Gastroesophageal sphincter (tissue), 4 donors: ENCODE measurements around the gene CST7. TPM values are rescaled to one million over a fixed set of nuclear protein-coding genes. Genes with fewer than 3 reads are reported as not detected.

Source experiments
- ATAC-seq: fragments of 150-250 bp; one replicate; pipeline ENCODE4 v1.9.1; 2016; ENCODE audit warnings: mild to moderate bottlenecking, moderate library complexity
- H3K27ac ChIP-seq, 4 donors: fragments of 200-600 bp; sonication (generic) in 3 of 4; 1 replicate in 3 of 4; 2 replicates in 1 of 4; pipeline ENCODE4 v1.5.1; 2016 to 2019
- H3K27me3 ChIP-seq: fragments of 200-600 bp; sonication (generic); one replicate; pipeline ENCODE4 v1.5.1; 2019
- H3K36me3 ChIP-seq, 2 donors: fragments of 200-600 bp; sonication (generic); one replicate each; pipeline ENCODE4 v1.5.1; 2019; ENCODE audit warnings: control low read depth in 1 of 2
- H3K4me1 ChIP-seq, 3 donors: fragments of 200-600 bp; sonication (generic); 1 replicate in 2 of 3; 2 replicates in 1 of 3; pipeline ENCODE4 v1.5.1; 2016 to 2019; ENCODE audit warnings: control low read depth in 2 of 3
- H3K4me3 ChIP-seq, 2 donors: fragments of 200-600 bp; sonication (generic); one replicate each; pipeline ENCODE4 v1.5.1; 2019; ENCODE audit warnings: mild to moderate bottlenecking in 1 of 2, moderate library complexity in 1 of 2
- H3K9me3 ChIP-seq, 3 donors: fragments of 200-600 bp; sonication (generic); one replicate each; pipeline ENCODE4 v1.5.1; 2017 to 2019; ENCODE audit warnings: control low read depth in 2 of 3
- EP300 ChIP-seq: sonication (generic); formaldehyde crosslinking; IDR thresholded peaks from one replicate; pipeline ENCODE4 v1.6.1; 2017; ENCODE audit warnings: antibody characterized with exemption, mild to moderate bottlenecking
- POLR2A ChIP-seq, 2 donors: fragments of 450-650 bp; IDR thresholded peaks; one replicate each; pipeline ENCODE4 v1.6.1; 2017; ENCODE audit warnings: antibody characterized with exemption in 2 of 2, mild to moderate bottlenecking in 2 of 2, moderate library complexity in 1 of 2
- POLR2AphosphoS5 ChIP-seq: sonication (generic); formaldehyde crosslinking; IDR thresholded peaks from one replicate; pipeline ENCODE4 v1.6.1; 2017; ENCODE audit warnings: antibody characterized with exemption
- WGBS, 2 donors: methylation state at CpG; one replicate each; pipeline ENCODE4 v1.1.5; 2018; ENCODE audit warnings: low coverage in 1 of 2; 5-methylcytosine and 5-hydroxymethylcytosine counted together
- total RNA-seq, 4 donors: library from RNA; depleted of rRNA; stranded (reverse); fragments of >200 nt; gene quantifications; one replicate each; pipeline ENCODE4 v1.1.0, GENCODE V29; 2016
- TF ChIP-seq, protein P1 (sequence below), 4 experiments: fragments of 200-600 bp in 2 of 4; fragments of 450-650 bp in 2 of 4; sonication (generic) in 1 of 4; IDR thresholded peaks; one replicate each; pipeline ENCODE4 v1.5.1; 2017 to 2019; ENCODE audit warnings: antibody characterized with exemption in 4 of 4, mild to moderate bottlenecking in 2 of 4, moderate library complexity in 2 of 4

Gene CST7
- total RNA-seq, 4 donors from 2014 or later, result 0.37 to 4.0 TPM; not detected in 2

DNA sequence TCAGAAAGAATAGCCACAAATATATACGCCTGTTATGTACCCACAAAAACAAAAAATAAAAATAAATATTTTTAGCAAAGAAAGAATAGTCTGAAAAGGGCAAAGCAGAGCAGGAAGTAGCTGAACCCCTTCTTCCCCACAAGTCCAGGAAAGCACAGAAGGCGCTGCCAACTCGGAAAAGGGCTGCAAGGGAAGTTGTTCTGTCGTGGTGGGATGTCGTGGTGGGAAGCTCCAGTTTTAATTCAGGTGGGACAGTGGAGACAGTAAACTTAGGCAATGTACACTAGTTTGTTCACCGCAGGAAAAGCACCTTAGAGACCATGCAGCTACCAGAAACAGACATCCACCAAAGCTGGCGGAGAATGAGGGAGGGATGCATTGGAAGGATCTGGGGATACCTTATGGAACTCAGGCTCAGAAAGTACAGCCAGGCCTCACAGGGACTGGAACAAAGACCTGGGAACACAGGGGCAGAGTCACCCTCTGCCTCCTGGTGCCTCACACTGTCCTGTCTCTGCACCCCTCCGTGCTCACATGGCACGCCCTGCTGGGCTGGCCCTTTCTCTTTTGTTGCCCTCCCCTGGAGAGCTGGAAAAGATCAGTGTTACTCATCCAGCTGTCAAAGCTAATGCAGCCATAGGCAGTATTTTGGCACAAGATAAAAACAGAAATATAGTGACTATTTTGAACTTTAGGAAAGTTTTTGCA is 46.8 kb downstream of the CST7 start:
- H3K27ac ChIP-seq, result peak overlapping the region in 1 of 4 donors; percentile 49
- no peak for ATAC-seq
- H3K4me1 ChIP-seq, result peaks cover 3 to 62% (median 32%) of the 10 kb centered on the region in 3 donors
- no peaks in the 10 kb centered on the region for H3K27me3 ChIP-seq
- no peaks in the 10 kb centered on the region for H3K9me3 ChIP-seq
- TF ChIP-seq POLR2AphosphoS5 (peak; percentile 10), POLR2A (IDR thresholded peaks at IDR 0.05) (no peak), EP300 (no peak)
- TF ChIP-seq, protein P1, sequence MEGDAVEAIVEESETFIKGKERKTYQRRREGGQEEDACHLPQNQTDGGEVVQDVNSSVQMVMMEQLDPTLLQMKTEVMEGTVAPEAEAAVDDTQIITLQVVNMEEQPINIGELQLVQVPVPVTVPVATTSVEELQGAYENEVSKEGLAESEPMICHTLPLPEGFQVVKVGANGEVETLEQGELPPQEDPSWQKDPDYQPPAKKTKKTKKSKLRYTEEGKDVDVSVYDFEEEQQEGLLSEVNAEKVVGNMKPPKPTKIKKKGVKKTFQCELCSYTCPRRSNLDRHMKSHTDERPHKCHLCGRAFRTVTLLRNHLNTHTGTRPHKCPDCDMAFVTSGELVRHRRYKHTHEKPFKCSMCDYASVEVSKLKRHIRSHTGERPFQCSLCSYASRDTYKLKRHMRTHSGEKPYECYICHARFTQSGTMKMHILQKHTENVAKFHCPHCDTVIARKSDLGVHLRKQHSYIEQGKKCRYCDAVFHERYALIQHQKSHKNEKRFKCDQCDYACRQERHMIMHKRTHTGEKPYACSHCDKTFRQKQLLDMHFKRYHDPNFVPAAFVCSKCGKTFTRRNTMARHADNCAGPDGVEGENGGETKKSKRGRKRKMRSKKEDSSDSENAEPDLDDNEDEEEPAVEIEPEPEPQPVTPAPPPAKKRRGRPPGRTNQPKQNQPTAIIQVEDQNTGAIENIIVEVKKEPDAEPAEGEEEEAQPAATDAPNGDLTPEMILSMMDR (IDR thresholded peaks at IDR 0.05), result no peak
- 90 to 94% methylated on average over 5 to 7 of the region's 9 CpGs for WGBS, 2 donors
- H3K36me3 ChIP-seq, result no peaks in the 10 kb centered on the region
- H3K4me3 ChIP-seq, result no peak overlapping the region

DNA sequence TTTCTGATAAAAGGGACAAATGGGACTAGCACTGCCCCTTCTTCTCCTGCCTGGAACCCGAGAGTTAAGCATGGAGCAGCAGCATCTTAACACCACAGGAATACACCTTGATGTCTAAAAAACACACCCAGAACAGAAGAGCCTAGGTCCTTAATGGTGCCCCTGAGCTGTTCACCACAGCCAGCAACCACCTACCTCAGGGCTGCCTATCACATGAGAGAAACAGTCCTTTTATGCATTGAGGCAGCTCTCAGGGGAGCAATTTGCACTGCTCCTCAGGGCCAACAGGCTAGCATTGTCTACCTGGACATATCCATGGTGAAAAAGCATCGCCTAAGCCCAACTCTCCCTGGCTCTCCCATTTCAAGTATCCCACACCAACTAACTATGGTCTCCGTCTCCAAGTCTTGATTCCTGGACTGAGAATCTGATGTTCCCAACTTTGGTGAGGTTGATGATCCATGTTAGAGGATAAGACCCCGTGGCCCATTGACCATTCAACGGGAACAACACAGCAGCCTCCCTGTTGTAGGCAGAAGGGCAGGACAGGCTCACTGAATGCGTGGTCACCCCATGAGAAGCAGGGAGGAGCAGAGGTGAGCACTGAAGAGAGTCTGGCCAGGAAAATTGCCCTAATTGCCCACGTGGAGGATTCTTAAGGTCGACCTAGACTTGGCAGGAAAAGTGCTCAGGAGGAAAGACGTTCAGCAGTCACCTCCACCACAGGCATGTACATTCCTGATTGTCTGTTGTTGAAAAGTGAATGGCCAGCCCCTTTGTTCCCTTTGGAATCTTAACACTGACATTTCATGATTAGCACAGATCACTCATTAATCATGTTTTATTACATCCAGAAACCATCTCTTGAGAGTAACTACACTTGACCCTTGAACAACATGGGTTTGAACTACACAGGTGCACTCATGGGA is 47.6 kb downstream of the CST7 start:
- 54 to 61% methylated on average over 4 to 5 of the region's 9 CpGs for WGBS, 2 donors
- TF ChIP-seq, protein P1 (IDR thresholded peaks at IDR 0.05), result no peak
- no peak for TF ChIP-seq POLR2AphosphoS5
- Histone ChIP-seq H3K4me3 (no peak overlapping the region), H3K27ac (no peak overlapping the region), H3K27me3 (no peaks in the 10 kb centered on the region), H3K4me1 (peaks cover 3 to 56% (median 27%) of the 10 kb centered on the region in 3 donors), H3K36me3 (no peaks in the 10 kb centered on the region), H3K9me3 (no peaks in the 10 kb centered on the region)
- ATAC-seq, result no peak

DNA sequence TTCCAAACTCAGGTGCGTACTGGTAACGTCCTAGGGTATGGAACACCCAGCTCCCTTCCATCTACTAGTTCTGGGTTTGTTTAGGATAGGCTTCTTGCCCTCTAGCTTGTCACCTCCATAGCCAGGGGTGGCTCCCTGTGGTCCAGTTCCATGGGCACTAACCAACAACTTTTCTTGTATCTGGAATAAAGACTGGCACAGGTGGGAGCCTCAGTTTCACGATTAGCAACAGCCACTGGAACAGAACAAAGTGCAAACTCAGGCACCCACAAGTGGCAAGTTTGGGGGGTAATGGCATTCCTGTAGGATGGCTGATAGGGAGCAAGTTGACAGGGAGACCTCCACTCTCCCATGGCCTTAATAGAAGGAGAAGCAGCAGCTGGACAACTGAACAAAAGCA is 49.1 kb downstream of the CST7 start:
- H3K27ac ChIP-seq, result peak overlapping the region in 1 of 4 donors; percentile 47
- no peak for ATAC-seq
- H3K4me3 ChIP-seq, result no peak overlapping the region
- TF ChIP-seq POLR2A (IDR thresholded peaks at IDR 0.05), result no peak
- TF ChIP-seq POLR2AphosphoS5, result no peak
- TF ChIP-seq, protein P1 (IDR thresholded peaks at IDR 0.05), result no peak
- WGBS, 2 donors, result 73 to 93% methylated on average over 2 to 3 of the region's 3 CpGs
- H3K36me3 ChIP-seq, result no peaks in the 10 kb centered on the region
- no peaks in the 10 kb centered on the region for H3K9me3 ChIP-seq
- H3K27me3 ChIP-seq, result no peaks in the 10 kb centered on the region
- peaks cover 3 to 51% (median 26%) of the 10 kb centered on the region in 3 donors for H3K4me1 ChIP-seq

DNA sequence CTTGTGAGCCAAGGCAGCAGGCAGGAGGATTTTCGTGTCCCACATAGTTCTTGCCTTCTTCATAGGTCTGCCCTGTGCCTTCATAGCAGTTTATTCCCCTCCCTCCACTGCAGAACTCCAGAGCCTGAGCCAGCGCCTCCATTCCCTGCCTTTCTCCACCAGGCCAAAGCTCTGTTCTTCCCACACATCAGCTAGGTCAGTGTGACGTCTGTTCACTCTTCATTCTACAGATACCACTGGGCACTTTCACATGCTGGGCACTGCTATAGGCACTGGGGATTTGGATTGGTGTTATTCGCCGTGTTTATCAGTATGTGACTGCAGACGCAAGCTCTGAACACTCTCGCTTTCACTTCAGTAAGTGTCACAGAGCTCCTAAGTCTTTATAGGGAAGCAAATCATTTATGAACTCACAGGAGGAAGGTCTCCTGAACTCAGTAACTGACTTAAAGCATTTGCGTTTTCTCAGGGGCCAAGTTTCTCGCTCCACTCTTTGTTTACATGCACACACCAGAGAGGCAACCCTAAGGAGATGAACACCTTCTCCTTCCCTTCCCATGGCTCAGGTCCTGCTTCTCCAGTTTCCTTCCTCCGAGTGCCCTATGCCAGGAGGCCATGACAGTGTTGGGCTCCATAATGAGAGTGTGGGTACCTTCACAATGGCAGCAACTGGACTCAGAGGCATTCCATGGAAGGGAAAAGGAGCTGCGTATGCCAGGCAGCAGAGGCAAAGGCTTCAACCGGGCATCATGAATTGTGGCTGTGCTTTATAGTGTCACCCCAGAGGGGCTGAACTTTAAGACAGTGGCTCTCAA is 49.8 kb downstream of the CST7 start:
- TF ChIP-seq EP300 (no peak), POLR2AphosphoS5 (no peak), POLR2A (IDR thresholded peaks at IDR 0.05) (no peak)
- TF ChIP-seq, protein P1 (IDR thresholded peaks at IDR 0.05), result no peak
- no peaks in the 10 kb centered on the region for H3K36me3 ChIP-seq
- WGBS, 2 donors, result 51 to 73% methylated on average over 3 to 5 of the region's 12 CpGs
- H3K4me3 ChIP-seq, result no peak overlapping the region
- H3K9me3 ChIP-seq, result no peaks in the 10 kb centered on the region
- H3K4me1 ChIP-seq, result peaks cover 3 to 44% (median 22%) of the 10 kb centered on the region in 3 donors
- no peaks in the 10 kb centered on the region for H3K27me3 ChIP-seq
- peak; percentile 25 for ATAC-seq
- peak overlapping the region in 1 of 4 donors; percentile 47 for H3K27ac ChIP-seq
